PC-3 (cell line): ENCODE results near the gene MYO9A. TPM values are rescaled to one million over a fixed set of nuclear protein-coding genes. Genes with fewer than 3 reads are reported as not detected.

Experiments used
- ATAC-seq: fragments of 200-7000 bp; cut with Tn5 transposase; 2 replicates; pipeline ENCODE4 v1.9.1; 2020; ENCODE audit warnings: mild to moderate bottlenecking, moderate library complexity
- BruUV-seq: library from RNA; stranded (reverse); fragments of 400-500 nt; replicated peaks from 2 replicates; lab custom pipeline; 2021; lab: Mats Ljungman, UMichigan
- CTCF ChIA-PET: fragments of 300-600 bp; sonication (Branson Sonifier 250); formaldehyde crosslinking; loops from one replicate; lab custom pipeline; 2022; ENCODE audit warnings: antibody characterized with exemption; lab: Charles Lee
- POLR2A ChIA-PET: fragments of 300-600 bp; sonication (Branson Sonifier 250); formaldehyde crosslinking; loops from one replicate; lab custom pipeline; 2022; ENCODE audit warnings: antibody characterized with exemption; ENCODE audit not compliant: unreplicated experiment; lab: Charles Lee
- DNase-seq: peaks from one replicate; pipeline ENCODE4 v3.0.0-alpha.2; 2015
- H2AFZ ChIP-seq: fragments of 300-600 bp; sonication (generic); 2 replicates; pipeline ENCODE4 v1.6.0; 2016; ENCODE audit warnings: antibody characterized with exemption, low read length
- H3F3A ChIP-seq: fragments of 300-600 bp; sonication (generic); one replicate; pipeline ENCODE4 v1.6.0; 2017; ENCODE audit warnings: antibody characterized with exemption, low read length, control low read depth, mild to moderate bottlenecking; ENCODE audit not compliant: unreplicated experiment
- H3K27ac ChIP-seq: fragments of 300-600 bp; sonication (generic); 2 replicates; pipeline ENCODE4 v1.5.1; 2016; ENCODE audit warnings: mild to moderate bottlenecking, low read length
- H3K27me3 ChIP-seq: fragments of 300-600 bp; sonication (generic); 2 replicates; pipeline ENCODE4 v1.6.1; 2016; ENCODE audit warnings: low read length, mixed read lengths
- H3K36me3 ChIP-seq: fragments of 300-600 bp; sonication (generic); 2 replicates; pipeline ENCODE4 v1.6.1; 2016; ENCODE audit warnings: low read depth, mixed run types, low read length, mixed read lengths
- H3K4me1 ChIP-seq: fragments of 300-600 bp; sonication (generic); 2 replicates; pipeline ENCODE4 v1.5.1; 2016; ENCODE audit warnings: low read length; ENCODE audit not compliant: insufficient read depth
- H3K4me2 ChIP-seq: fragments of 300-600 bp; sonication (generic); 2 replicates; pipeline ENCODE4 v1.6.0; 2016; ENCODE audit warnings: low read length
- H3K4me3 ChIP-seq: fragments of 300-600 bp; sonication (generic); 2 replicates; pipeline ENCODE4 v1.5.1; 2016; ENCODE audit warnings: mild to moderate bottlenecking, low read length, mixed read lengths
- H3K79me2 ChIP-seq: fragments of 300-600 bp; sonication (generic); 2 replicates; pipeline ENCODE4 v1.6.1; 2017; ENCODE audit warnings: low read length, mixed read lengths
- H3K9ac ChIP-seq: fragments of 300-600 bp; sonication (generic); 2 replicates; pipeline ENCODE4 v1.6.0; 2016; ENCODE audit warnings: mild to moderate bottlenecking, low read length
- H3K9me2 ChIP-seq: fragments of 300-600 bp; sonication (generic); replicated peaks from 2 replicates; pipeline ENCODE4 v1.6.1; 2016; ENCODE audit warnings: mixed run types, low read length, mixed read lengths
- H3K9me3 ChIP-seq: fragments of 300-600 bp; sonication (generic); 2 replicates; pipeline ENCODE4 v1.6.1; 2016; ENCODE audit warnings: low read length, mixed read lengths
- H4K20me1 ChIP-seq: fragments of 300-600 bp; sonication (generic); 2 replicates; pipeline ENCODE4 v1.6.1; 2016; ENCODE audit warnings: low read length, mixed read lengths
- EZH2 ChIP-seq: fragments of 300-600 bp; sonication (generic); IDR thresholded peaks from one replicate; pipeline ENCODE4 v1.6.1; 2017; ENCODE audit warnings: antibody characterized with exemption, mild to moderate bottlenecking, low read length; ENCODE audit not compliant: unreplicated experiment
- EZH2phosphoT487 ChIP-seq: fragments of 300-600 bp; sonication (generic); IDR thresholded peaks from 2 replicates; pipeline ENCODE4 v1.6.1; 2018; ENCODE audit warnings: mild to moderate bottlenecking, antibody characterized with exemption, low read length, borderline replicate concordance
- intact Hi-C: fragments of 100-400 bp; cut with micrococcal nuclease; formaldehyde crosslinking; loops from 2 replicates; pipeline ENCODE4 v1.9.0; 2023
- total RNA-seq: library from RNA; depleted of rRNA; stranded (reverse); fragments of >200 nt; gene quantifications from 2 replicates; pipeline ENCODE4 v1.2.3, GENCODE V29; 2014
- TF ChIP-seq, protein P1 (sequence below): fragments of 300-600 bp; sonication (generic); conservative IDR thresholded peaks from 2 replicates; pipeline ENCODE4 v1.5.1; 2017; ENCODE audit warnings: antibody characterized with exemption, low read depth, mild to moderate bottlenecking, low read length

The MYO9A gene
- total RNA-seq, 1 experiment from 2014 or later: 18.3 TPM

GRCh38 chr15:71920573-71920972, 197.4 kb downstream of the MYO9A start:
- TF ChIP-seq, protein P1, sequence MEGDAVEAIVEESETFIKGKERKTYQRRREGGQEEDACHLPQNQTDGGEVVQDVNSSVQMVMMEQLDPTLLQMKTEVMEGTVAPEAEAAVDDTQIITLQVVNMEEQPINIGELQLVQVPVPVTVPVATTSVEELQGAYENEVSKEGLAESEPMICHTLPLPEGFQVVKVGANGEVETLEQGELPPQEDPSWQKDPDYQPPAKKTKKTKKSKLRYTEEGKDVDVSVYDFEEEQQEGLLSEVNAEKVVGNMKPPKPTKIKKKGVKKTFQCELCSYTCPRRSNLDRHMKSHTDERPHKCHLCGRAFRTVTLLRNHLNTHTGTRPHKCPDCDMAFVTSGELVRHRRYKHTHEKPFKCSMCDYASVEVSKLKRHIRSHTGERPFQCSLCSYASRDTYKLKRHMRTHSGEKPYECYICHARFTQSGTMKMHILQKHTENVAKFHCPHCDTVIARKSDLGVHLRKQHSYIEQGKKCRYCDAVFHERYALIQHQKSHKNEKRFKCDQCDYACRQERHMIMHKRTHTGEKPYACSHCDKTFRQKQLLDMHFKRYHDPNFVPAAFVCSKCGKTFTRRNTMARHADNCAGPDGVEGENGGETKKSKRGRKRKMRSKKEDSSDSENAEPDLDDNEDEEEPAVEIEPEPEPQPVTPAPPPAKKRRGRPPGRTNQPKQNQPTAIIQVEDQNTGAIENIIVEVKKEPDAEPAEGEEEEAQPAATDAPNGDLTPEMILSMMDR: no peak
- no peak for TF ChIP-seq EZH2
- no peak for TF ChIP-seq EZH2phosphoT487
- Histone ChIP-seq H3K4me2 (no peak overlapping the region), H3K4me1 (no peaks in the 10 kb centered on the region), H3K9me3 (no peaks in the 10 kb centered on the region), H2AFZ (no peak overlapping the region), H3K27ac (no peak overlapping the region), H3K9ac (no peak overlapping the region), H3K9me2 (no peaks in the 10 kb centered on the region), H3K27me3 (no peaks in the 10 kb centered on the region), H3K36me3 (no peaks in the 10 kb centered on the region), H3K79me2 (no peaks in the 10 kb centered on the region), H3F3A (no peaks in the 10 kb centered on the region), H3K4me3 (no peak overlapping the region), H4K20me1 (no peaks in the 10 kb centered on the region)
- intact Hi-C loops: no loop called here
- ChIA-PET POLR2A (no interaction called here), CTCF (interaction anchor here (0.6 kb wide), 1 partner anchor 662 kb away, joined by 6 read pairs; no protein-coding TSS in a partner anchor)
- no TSS peak for BruUV-seq
- ATAC-seq: no peak
- DNase-seq: no peak

DNA sequence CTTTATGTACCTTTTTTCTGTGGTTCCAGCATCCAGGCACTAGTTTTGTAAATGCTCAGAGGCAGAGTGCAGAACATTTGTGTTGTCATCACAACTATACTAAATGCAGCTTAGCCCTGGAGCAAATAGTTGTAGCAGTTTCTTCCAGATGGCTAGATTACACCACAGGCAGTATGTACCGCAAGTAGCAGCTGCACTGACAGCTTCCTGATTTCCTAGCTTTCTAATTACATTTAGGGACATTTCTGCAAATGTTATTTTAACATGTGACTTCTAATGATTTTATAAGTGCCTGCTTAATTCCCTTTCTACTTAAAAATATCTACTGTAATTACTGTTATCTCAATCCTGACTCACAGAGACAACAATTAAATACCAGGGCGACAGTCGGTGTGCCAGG, 201.1 kb downstream of the MYO9A start:
- intact Hi-C loops: no loop called here
- no peaks in the 10 kb centered on the region for H3F3A ChIP-seq
- no peak overlapping the region for H2AFZ ChIP-seq
- no peaks in the 10 kb centered on the region for H3K27me3 ChIP-seq
- no peaks in the 10 kb centered on the region for H3K36me3 ChIP-seq
- no peak overlapping the region for H3K9ac ChIP-seq
- no peak overlapping the region for H3K4me3 ChIP-seq
- H3K4me2 ChIP-seq: no peak overlapping the region
- ATAC-seq (no peak), DNase-seq (no peak)
- CTCF ChIA-PET: no interaction called here
- no peaks in the 10 kb centered on the region for H3K9me3 ChIP-seq
- BruUV-seq: no TSS peak
- no peak for TF ChIP-seq EZH2
- TF ChIP-seq, protein P1: no peak
- no peak for TF ChIP-seq EZH2phosphoT487
- no peaks in the 10 kb centered on the region for H4K20me1 ChIP-seq
- no peaks in the 10 kb centered on the region for H3K9me2 ChIP-seq
- no peak overlapping the region for H3K27ac ChIP-seq
- POLR2A ChIA-PET: no interaction called here
- H3K4me1 ChIP-seq: no peaks in the 10 kb centered on the region
- no peaks in the 10 kb centered on the region for H3K79me2 ChIP-seq

- DNase-seq: no peak
- CTCF ChIA-PET: no interaction called here
- no TSS peak for BruUV-seq
- no peaks in the 10 kb centered on the region for H3F3A ChIP-seq
- no peak overlapping the region for H3K27ac ChIP-seq
- intact Hi-C loops: no loop called here
- no peaks in the 10 kb centered on the region for H3K9me2 ChIP-seq
- no peak overlapping the region for H3K9ac ChIP-seq
- TF ChIP-seq EZH2 (no peak), EZH2phosphoT487 (no peak)
- TF ChIP-seq, protein P1: no peak
- no peaks in the 10 kb centered on the region for H3K9me3 ChIP-seq
- POLR2A ChIA-PET: no interaction called here
- no peaks in the 10 kb centered on the region for H3K36me3 ChIP-seq
- H3K4me1 ChIP-seq: no peaks in the 10 kb centered on the region
- ATAC-seq: no peak
- H4K20me1 ChIP-seq: no peaks in the 10 kb centered on the region
- H3K27me3 ChIP-seq: no peaks in the 10 kb centered on the region
- H2AFZ ChIP-seq: no peak overlapping the region
- H3K4me2 ChIP-seq: no peak overlapping the region
- H3K79me2 ChIP-seq: no peaks in the 10 kb centered on the region
- no peak overlapping the region for H3K4me3 ChIP-seq
These were observed 203.9 kb downstream of the MYO9A start for GRCh38 chr15:71914092-71914491.
